Measurements from ENCODE around the gene UBE3C.

UBE3C gene

DNA sequence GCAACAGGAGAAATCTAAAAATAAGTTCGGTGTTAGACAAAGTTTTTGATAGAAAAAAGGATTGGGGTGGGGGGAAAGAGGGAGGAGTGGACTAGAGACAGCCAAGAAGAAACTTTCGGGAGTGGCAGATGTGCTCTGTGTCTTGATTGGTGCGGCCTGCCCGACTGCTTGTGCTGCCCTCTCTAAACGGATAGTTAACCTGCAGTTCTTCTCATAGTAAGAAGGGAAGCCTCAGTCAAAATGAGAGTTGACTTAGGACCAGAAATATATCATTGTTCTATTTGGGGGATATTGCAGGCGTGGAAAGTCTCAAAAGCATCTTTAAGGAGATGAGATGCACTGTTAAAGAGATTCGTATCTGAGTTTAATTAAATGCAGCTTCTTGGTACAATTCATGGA, 39.3 kb downstream of the UBE3C start:
- no peak for DNase-seq (ENCODE audit: low spot score)

DNA sequence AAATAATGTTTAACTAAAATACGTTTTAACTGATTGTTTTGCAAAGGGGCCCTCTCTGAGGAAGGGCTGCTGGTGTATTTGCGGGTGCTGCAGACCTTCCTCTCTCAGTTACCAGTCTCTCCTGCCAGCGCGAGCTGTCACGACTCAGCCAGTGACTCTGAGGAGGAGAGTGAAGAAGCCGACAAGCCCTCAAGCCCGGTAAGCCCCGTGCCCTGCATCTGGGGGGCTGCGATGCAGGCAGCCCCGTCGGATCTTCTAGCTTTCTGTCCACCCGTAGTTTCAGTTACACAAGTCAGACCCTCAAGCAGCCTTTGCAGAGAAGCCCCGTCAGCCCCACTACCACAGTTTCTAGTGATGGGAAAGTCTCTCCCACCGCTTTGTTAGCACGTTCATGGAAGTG, 45.1 kb downstream of the UBE3C start:
- no peak for DNase-seq (ENCODE audit: low spot score)

GRCh38 chr7:157188091-157188665, 49.5 kb downstream of the UBE3C start:
- no peak for DNase-seq (ENCODE audit: low spot score)

- no peak for DNase-seq (ENCODE audit: low spot score)
Measured at GRCh38 chr7:157189405-157189804, 50.7 kb downstream of the UBE3C start.

DNA sequence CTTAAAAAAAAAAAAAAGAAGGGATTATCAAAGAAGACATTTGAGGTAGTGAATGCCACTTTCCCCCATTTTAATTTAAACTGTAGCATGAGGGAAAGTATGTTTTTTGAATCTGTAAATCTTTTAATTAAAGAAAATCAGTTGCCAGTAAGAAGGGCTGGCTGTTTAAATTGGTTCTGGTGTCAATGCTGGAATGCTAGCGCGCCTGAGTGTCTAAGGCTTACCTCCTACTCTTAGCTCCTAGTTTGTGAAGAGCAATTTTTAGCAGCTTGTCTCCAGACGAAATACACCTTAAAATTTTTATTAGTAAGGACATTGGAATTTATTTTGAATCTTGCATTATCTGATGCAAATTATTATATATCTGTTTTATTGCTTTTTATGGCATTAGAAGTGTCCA, 54.1 kb downstream of the UBE3C start:
- no peak for DNase-seq (ENCODE audit: low spot score)

- DNase-seq (ENCODE audit: low spot score) = no peak
Measured at GRCh38 chr7:157193274-157193673, 54.5 kb downstream of the UBE3C start.

GRCh38 chr7:157194948-157195347, 56.2 kb downstream of the UBE3C start:
- DNase-seq (ENCODE audit: low spot score) = no peak

GRCh38 chr7:157195868-157196267, 57.1 kb downstream of the UBE3C start:
- no peak for DNase-seq (ENCODE audit: low spot score)

DNA sequence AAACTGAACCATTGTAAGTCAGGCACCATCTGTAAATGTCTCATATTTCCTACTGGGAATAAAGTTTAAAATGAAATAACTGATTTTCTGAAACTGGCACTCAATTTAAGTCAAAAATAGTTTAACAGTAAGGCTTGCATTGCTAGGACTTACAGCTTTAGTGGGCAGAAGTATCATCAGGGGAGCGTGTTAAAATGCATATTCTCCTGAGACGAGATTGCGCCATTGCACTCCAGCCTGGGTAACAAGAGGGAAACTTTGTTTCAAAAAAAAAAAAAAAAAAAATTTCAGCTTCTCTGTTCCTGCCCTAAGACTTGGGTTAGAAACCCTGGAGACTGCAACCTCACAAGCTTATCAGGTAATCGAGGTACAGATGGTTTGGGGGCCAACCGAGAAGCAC, 65.4 kb downstream of the UBE3C start:
- no peak for DNase-seq (ENCODE audit: low spot score)

GRCh38 chr7:157205438-157205837, 66.7 kb downstream of the UBE3C start:
- DNase-seq (ENCODE audit: low spot score) = no peak

DNA sequence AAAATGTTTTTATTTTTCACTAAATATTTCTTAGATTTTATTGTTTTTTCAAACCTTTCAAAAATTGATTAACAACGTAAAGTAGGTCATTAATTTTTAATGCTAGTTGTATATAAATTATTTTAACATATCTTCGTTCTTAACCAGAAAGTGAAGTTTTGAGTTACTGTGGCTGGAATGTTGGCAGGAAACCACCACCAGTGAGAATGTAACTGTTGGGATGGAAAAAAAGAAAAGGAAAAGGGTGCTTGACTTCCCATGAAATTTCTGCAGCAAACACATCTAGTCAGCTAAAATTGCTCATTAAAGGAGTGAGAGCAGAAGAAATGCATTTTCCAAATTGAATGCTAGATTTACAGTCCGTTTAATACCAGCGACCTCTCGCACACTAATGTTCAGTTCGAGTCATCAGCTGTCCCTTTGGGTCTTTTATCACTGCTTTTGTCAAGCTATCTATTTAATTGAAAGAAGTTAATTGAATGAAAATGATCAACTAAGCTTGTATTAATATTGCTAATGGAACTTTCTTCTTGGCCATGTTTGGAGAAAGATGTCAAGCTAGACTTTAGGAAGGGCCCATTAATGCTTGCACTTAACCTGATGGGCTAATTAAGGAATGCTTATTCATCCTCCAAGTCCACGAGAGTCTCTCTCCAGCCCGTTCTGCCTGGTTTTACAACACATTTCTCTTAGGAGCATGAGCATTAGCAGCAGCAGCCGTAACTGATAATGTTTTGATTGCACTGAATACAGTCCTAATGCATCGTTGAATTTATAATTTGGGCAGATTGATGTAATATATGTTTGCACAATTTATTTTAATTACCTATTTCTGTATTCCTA, 70.1 kb downstream of the UBE3C start:
- no peak for DNase-seq (ENCODE audit: low spot score)

- no peak for DNase-seq (ENCODE audit: low spot score)
Measured at GRCh38 chr7:157210682-157211081, 72.0 kb downstream of the UBE3C start.

DNA sequence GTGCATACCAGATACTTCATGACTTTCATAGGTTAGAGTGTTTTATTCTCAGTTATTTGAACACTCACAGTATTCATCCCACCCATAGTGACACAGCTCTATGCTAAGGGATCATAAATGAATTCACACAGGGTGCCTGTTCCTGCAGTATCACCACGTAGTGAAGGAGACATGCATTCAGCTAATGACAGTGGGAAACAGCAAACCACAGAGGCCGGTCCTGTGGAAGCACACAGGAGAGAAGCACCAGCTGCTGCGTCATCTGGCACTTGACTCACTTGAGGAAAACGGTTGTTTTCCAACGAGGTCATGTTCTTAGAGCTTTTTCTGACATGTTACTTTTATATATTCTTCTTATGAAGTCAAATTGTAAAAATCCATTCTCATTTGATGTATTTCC, 73.0 kb downstream of the UBE3C start:
- DNase-seq (ENCODE audit: low spot score) = no peak

DNA sequence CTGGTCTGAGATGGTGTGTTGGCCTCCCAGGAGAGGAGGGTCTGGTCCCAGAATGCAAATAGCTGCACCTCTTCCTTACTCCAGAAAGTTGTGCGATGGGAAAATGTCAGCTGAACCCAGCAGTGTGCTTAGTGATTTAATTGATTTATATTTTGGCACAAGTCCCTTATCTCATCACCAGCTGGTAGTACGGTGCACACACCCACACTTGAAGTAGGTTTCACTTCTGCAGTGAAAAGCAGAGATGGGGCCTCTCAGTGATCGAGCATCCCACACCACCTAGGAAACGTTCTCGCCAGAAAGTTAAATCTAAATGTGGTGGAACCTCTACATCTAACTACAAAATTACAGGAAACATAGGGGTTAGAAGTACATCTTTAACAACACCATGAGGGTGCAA, 80.4 kb downstream of the UBE3C start:
- DNase-seq (ENCODE audit: low spot score) = no peak

DNA sequence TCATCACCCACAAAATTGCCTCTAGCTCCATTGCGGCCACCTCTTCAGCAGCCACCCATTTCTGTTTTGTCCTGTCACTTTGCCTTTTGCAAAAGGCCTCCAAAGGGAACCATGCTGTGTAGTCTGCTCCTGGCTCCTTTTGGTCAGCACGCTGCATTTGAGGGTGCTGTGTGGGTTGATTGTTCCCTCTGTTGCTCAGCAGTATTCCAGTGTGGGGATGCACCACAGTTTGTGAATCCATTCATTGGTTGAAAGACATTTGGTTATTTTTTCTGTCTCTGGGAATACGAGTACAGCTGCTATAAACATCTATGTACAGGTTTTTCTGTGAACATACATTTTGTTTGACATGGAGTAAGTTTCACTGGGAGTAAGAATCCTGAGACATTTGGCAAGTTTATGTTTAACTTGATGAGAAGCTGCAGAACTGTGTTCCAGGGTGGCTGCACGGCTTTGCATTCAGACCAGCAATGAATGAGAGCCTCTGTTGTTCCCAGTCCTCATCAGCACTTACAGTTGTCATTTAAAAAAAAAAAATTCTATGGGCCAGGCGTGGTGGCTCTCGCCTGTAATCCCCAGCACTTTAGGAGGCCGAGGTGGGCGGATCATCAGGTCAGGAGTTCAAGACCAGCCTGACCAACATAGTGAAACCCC, 82.3 kb downstream of the UBE3C start:
- DNase-seq (ENCODE audit: low spot score) = no peak

GRCh38 chr7:157222687-157223086, 84.0 kb downstream of the UBE3C start:
- DNase-seq (ENCODE audit: low spot score) = no peak

- DNase-seq (ENCODE audit: low spot score) = no peak
Measured at GRCh38 chr7:157224627-157225026, 85.9 kb downstream of the UBE3C start.

DNA sequence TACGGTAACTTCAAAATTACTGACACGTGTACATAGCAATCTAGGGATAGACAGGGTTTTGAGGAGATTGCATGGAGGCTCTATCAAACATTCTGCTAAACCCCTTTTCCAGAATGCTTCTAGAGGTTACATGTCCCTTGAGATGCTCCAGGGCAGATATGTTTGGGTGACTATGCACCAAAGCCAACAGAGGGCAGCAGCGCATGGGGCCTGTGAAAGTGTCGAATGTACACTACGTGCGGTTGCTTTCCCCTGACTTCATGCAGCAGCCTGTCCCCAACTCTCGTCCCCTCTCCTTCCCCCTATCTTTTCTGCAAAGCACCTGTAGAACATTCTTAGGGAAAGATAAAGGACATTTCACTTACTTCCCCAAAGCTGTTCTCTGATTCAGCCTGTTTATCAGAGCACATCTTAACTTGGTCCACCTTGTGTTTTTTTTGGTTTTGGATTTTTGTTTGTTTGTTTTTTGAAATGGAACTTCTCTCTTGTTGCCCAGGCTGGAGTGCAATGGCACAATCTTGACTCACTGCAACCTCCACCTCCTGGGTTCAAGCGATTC, 90.2 kb downstream of the UBE3C start:
- peak; percentile 13 for DNase-seq (ENCODE audit: low spot score)

GRCh38 chr7:157233677-157234076, 95.0 kb downstream of the UBE3C start:
- DNase-seq (ENCODE audit: low spot score) = no peak

GRCh38 chr7:157234271-157234670, 95.5 kb downstream of the UBE3C start:
- no peak for DNase-seq (ENCODE audit: low spot score)

- no peak for DNase-seq (ENCODE audit: low spot score)
Measured at GRCh38 chr7:157235357-157236333, 96.9 kb downstream of the UBE3C start.

DNA sequence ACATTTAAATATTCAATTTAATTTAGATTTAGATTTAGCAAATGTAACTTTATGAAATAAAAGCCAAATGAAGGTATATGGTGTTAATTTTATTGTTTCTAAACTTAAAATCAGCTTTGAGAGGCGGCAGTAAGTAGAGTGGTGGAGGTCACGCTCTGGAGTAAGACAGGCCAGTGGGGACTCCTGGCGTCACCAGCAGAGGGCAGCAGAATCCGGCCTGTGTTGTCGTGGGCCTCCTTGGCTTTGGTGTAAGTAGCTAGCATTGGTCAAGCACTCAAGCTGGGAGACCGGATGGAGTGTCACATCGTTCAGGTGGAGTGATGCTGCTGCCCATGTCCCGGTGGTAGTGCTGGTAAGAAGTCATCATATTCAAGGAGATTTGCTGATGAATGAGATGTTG, 99.4 kb downstream of the UBE3C start:
- no peak for DNase-seq (ENCODE audit: low spot score)

Measured in CD4-positive, alpha-beta T cell treated with Interleukin-2 at 100 ng/mL for 4 hours (primary cell).